ENCODE measurements around the gene CX3CL1.

The CX3CL1 gene

DNA sequence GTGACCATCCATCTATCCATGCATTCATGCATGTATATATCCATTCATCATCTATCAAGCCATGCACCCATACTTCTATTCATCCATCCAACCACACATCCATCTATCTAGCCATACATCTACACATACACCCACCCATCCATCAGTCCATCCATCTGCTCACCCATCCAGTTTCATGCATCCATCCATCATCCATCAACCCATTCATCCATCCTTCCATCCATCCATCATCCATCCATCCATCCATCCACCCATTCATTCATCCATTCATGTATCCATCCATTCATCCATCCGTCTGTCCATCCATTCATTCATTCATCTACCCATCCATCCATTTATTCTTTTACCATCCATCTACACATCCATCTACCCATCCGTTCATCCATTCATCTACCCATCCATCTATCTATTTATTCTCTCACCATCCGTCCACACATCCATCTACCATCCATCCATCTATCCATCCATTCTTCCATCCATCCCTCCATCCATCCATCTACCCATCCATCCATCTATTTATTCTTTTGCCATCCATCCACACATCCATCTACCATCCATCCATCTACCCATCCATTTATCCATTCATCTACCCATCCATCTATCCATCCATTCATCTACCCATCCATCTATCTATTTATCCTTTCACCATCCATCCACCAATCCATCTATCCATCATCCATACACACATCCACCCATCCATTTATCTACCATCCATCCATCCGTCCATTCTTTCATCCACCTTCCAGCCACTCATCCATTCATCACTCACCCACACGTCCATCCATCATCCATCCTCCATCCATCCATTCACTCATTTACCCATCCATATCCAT lies 35.4 kb downstream of the CX3CL1 start:
- DNase-seq, result no peak

DNA sequence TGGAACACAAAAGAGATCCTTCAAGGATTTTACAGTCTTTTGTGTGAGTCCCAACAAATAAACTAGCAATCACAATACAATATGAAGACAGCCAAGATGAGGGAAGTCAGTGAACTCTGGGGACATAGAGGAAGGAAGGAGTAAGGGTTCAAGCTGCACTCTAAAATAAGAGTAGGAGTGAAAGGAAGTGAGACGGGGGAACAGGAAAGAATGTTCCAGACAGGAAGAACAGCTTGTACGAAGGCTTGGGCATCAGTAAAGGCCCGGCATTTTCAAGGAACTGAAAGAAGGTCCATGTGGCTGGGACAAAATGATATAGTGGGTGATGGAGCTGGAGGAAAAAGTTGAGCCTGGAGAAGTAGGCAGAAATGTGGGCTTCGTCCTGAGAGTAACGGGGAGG lies 36.8 kb downstream of the CX3CL1 start:
- DNase-seq, result no peak

DNA sequence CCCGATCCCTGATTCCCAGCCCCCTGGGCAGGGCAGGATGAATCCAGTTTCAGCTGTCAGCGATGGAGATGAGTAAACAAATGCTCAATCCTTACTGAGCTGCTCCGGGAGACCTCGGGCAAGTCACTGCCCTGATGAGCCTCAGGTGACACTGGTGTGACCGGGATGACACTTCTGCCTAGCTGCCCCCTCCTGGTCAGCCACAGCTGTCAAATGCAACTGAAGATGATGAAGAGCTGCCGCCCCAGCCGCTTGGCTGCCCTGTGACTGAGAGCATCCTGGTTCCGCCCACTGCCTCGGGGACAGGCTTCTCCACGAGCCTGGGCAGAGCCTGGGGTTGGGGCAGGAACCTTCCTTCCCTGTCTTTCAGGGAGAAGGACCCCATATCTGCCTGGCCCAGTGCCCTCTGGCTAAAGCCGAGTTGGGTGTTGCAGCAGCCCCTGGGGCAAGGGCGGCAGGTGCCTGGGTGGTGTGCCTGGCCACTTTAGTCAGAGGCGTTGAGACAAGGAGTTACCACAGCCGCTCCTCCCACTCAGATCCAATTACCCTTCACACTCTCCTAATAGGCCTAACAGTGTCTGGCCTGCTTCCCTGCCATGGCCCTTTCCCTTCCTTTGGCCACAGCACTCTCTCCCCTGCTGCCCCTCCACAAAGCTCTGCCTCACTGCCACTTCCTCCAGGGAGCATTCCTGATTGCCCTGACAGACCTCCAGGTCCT lies 37.7 kb downstream of the CX3CL1 start:
- DNase-seq, result no peak

DNA sequence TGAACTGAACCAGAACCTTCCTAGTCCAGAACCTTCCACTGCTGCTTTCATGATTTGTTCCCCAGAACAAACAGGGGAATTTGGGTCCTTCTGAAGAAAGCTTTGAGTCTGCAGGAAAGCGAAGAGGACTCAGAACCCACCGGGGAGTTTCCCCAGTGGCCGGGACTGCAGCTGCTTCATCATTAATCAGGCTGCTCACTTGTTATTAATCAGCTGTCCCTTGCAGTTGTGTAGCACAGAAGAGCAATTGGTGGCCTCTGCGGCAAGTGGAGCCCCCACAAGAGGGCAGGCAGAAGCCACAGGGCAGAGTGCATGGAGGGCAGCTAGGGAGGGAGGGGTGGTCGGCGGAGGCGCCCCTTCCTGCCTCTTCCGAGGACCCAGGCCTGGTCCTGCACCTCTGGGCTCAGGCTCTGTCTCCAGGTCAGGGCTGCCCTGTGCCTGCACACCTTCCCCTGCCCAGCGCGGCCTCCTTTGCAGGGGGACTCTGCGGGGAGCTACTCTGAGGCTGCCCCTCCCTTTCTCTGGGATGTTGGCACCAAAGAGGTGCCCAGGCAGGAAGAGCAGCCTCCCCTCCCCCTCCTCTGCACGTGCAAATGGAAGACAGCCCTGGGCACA lies 39.2 kb downstream of the CX3CL1 start:
- DNase-seq, result no peak

DNA sequence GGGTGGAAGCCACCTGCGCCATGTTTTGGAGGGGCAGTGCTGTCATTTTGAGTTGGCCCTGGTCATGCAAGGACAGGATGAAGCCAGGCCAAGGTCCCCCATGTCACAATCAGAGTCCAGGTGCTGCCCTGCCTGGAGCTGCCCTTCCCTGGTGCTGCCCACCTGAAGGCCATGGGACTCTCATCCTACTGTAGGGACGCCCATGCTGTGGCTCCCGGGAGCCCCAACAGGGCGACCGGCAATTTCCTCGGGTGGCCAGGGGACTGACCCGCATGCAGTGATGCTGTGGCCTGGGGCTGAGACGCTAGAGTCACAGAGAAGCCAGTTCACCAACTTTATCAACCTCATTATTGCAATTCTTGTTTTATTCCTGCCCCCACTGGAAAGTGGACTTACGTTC lies 40.3 kb downstream of the CX3CL1 start:
- DNase-seq, result no peak

DNA sequence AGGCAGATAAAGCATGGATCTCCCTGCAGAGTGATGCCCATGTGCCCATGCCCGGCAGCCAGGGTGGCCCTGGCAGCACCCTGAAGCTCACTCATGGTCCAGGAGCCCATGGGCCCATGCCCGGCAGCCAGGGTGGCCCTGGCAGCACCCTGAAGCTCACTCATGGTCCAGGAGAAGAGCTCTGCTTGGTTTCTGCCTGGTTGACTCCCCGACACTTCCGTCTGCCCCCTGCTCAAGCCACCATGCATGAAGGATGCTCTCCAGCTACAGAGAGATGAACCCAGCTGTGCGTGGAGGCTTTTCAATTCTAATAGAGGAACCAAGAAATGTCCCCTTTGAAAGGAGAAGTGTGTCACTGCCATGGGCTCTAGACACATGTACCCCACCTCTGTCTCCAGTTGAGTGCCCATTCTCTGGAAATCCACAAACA lies 41.0 kb downstream of the CX3CL1 start:
- DNase-seq, result no peak

DNA sequence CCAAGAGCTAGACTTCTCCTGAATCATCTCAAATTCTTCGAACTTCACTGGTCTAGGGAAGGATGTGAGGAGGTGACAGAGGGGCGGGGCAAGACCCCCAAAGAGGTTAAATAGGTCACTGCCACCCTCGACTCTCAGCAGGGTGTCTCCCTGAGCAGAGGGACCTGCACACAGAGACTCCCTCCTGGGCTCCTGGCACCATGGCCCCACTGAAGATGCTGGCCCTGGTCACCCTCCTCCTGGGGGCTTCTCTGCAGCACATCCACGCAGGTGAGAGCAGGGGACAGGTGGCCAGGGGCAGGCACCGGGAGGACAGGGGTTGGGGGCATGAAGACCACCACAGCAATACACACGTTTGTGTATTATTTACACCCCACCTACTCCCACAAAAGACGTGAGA lies 41.4 kb downstream of the CX3CL1 start:
- no peak for DNase-seq

DNA sequence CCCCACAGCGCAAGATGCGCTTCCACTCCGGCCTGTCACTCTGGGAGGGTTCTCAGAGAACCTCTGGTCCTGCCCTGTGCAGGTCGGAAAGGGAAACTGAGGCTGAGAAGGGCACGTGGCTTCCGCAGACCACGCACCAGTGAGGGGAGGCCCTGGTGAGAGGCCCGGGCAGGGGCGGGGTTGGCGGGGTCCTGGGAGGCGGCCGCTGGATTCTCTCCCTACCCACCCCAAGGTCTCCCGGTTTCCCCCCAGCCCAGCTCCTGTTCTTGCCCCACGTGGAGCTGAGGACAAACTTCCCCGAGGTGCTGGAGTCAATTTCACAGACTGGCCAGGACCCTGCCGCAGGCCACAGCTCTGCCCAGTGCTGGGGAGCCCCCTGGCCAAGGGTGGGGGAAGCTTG lies 43.8 kb downstream of the CX3CL1 start:
- DNase-seq, result no peak

DNA sequence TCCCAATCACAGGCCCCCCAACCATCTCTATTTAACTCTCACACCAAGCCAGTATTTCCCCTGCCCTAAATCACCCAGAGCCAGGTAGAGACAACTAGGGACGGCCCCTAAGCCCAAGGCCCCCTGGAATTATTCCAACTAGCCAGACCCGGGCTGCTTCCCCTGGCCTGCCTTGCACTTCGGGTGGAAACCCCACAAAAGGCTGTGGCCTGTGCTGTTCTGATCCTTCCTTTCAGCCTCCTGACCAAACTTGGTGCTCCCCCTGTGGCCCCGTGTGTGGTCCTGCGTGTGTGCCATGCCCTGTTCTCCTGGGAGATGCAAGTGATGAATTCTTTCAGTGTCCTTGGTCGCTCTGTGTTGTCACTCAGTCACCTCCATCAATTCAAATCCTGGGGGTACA lies 47.2 kb downstream of the CX3CL1 start:
- no peak for DNase-seq

DNA sequence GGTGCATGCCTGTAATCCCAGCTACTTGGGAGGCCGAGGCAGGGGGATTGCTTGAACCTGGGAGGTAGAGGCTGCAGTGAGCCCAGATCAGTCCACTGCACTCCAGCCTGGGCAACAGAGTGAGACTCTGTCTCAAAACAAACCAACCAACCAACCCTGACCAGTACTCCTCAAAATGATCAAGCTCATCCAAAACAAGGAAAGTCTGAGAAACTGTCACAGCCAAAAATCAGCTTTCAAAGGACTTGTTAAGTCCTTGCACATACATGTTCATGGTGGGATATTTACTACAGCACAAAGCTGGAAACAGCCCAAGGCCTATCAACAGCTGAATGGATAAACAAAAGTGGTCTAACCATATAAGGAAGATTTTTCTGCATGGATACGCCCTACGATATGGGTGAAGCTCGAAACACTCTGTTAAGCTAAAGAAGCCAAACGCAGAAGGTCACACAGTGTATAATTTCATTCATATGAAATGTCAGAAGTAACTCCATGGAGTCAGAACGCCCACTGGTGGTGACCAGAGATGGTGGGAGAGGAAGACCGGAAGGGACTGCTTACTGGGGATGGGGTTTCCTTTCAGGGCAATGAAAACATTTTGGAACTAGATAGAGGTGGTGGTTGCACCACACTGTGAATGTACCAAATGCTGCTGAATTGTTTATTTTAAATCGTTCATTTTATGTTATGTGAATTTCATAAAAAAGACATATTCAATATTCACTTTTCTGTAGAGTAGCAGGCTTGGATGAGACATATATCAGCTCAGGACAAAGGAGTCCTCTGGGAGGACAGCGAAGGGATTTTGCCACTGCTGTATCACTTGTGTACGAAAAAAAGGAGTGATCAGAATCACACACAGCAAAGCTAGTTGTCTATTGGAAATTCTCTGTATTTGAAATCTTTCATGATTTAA lies 50.0 kb downstream of the CX3CL1 start:
- no peak for DNase-seq

DNA sequence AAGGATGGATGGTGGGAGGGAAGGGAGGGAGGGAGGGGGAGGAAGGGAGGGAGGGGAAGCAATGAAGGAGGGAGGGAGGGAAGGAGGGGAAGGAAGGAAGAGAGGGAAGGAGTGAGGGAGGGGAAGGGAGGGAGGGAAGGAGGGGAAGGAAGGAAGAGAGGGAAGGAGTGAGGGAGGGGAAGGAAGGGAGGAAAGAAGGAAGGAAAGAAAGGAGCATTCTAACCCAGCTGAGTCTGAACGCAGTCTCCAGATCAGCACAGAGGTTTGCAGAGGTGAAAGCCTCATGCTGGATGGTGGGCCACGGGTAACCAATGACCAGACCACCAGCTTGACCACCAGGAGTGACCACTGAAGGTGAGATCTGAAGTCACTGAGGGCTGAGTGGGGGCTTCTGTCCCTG lies 50.9 kb downstream of the CX3CL1 start:
- no peak for DNase-seq

DNA sequence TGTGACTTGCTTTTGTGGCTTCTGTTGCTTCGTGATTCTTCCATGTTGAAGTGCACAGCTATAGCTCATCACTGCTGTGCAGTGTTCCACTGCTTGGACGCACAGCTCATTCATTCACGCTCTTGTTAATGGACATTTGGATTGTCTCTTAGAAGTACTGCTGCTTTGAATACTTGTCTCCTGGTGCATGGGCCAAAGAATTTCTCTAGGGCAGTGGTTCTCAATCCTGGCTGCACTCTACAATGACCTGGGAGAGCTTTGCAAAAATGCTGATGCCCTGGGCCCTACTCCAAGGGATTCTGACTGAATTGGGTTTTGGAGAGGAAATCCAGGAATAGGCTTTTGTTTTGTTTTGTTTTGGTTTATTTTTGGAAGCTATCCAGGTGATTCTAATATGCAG lies 52.3 kb downstream of the CX3CL1 start:
- no peak for DNase-seq

DNA sequence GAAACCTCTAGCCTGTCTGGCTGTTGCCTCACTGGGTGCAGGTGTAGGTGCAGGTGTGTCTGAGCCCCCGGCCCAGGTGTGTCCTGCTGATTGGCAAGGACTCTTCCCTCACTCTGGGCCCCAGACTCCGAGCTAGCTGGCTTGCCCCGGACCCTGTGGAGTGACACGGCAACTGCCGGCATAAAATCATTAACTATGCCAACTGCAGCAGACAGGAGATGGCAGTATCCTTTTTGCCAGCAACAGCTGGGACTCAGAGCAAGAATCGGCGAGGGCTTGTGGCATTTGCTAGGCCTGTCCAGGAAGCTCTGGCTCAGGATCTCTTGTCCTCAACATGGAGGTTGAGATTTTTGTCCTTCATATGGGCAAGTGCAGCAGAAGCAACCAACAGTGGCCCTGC lies 54.1 kb downstream of the CX3CL1 start:
- DNase-seq, result no peak

DNA sequence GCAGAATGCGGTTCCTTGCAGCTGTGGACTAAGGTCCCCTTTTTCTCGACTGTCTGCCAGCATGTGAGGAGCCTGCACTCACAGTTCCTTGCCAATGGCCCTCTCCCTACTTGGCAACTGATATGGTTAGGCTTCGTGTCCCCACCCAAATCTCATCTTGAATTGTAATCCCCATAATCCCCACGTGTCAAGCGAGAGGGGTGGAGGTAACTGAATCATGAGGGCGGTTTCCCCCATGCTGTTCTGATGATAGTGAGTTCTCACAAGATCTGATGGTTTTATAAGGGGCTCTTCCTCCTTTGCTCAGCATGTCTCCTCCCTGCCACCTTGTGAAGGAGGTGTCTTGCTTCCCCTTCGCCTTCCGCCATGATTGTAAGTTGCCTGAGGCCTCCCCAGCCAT lies 55.0 kb downstream of the CX3CL1 start:
- DNase-seq, result no peak

DNA sequence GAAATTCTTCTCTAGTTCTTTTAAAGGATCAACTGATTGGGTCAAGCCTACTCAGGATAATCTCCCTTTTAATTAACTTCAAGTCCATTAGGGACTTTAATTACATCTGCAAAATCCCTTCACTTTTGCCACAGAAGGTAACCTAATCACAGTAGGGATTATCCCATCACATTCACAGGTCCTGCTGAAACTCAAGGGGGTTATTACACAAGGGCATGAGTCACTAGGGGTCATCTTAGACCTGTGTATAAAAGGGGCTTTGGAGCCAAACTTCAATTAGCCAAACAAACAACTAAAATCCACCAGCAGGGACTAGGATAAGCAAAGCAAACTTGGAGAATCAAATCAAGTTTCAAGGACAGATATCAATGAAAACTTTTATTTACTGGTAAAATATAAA lies 55.5 kb downstream of the CX3CL1 start:
- DNase-seq, result no peak

DNA sequence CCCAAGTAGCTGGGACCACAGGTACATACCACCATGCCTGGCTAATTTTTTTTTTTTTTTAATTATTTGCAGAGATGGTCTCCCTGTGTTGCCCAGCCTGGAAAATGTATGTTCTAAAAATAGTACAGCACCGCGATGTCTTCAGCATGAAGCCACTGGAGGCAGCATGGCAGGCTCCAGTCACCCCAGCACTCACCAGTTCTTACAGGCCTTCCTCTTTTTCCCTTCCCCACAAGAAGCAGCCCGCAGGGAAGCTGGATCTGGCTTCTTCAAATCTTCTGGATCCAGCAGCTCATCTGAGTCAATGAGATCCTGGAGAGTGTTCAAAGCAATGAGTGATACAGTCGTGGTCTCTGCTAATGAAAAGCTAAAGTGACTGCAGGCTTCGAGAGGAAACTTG lies 58.7 kb downstream of the CX3CL1 start:
- no peak for DNase-seq

DNA sequence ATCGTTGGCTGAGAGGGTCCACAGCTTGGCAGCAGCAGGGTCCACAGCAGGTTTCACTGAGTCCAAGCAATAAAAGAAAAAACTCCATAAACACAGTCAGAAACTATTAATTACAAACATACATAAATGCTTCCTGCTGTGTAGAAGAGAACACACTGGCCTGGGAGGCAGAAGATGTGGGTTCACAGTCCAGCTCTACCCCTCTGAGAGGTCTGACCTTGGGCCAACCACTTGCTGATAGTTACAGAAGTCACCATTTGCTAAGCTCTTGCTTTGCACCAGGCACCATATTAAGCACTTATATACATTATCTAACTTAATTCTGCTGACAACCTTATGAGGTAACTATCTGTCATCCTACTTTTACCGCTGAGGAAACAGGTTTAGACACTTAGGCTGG lies 60.2 kb downstream of the CX3CL1 start:
- no peak for DNase-seq

DNA sequence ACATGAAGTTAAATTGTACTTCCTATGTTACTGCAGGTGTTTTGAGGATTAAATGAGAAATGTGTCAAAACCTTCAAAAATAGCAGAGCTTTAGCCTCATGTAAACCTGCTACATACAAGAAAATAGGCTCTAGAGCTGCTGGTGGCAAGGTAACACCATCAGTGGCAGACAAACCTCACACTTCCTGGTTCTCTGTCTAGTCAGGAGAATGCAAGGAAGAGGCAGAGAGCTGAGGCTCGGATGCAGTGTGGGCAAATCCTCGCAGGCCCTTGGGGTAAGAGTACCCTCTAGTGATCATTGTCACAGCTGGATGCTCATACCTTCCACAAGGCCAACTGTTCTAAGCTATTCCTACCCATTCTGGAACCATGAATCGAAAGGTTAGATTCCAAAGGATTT lies 60.7 kb downstream of the CX3CL1 start:
- no peak for DNase-seq

DNA sequence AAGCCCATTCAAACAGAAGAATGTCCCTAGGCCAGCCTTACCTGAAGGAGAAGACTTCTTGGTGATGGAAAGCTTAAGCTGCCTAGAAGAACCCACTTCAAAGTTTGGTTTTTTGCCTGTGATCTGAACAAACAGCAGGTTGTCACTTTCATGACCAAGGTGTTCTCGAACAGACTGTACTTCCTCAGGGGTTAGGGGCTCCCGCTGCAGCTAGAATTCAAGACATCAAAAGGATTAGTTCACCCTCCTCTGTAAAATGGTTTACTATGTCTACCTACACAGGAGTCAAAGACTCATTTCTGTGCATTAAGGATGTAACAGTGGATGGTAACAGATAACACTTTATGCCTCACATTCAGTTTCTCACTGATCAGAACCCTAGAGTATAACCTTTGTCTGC lies 61.7 kb downstream of the CX3CL1 start:
- DNase-seq, result no peak
